Endothelial cell of umbilical vein (primary cell): ENCODE measurements around the gene DGKI.

Experiments
- EZH2 ChIP-seq: IDR thresholded peaks from 2 replicates; pipeline ENCODE4 v1.6.1; 2012; ENCODE audit warnings: borderline replicate concordance, low read depth, mild to moderate bottlenecking, moderate library complexity, low read length, inconsistent platforms; ENCODE audit not compliant: severe bottlenecking
- POLR2A ChIP-seq: IDR thresholded peaks from 2 replicates; pipeline ENCODE4 v1.6.1; 2012; ENCODE audit warnings: low read depth, mild to moderate bottlenecking, control low read depth, low read length
- TF ChIP-seq, protein P1 (sequence below): IDR thresholded peaks from 2 replicates; pipeline ENCODE4 v1.6.1; 2011; ENCODE audit not compliant: insufficient read depth, insufficient read length
- TF ChIP-seq, protein P2 (sequence below), 2 donors: IDR thresholded peaks; 1 replicate in 1 of 2; 2 replicates in 1 of 2; pipeline ENCODE4 v1.5.1; 2011; ENCODE audit warnings: low read length in 2 of 2, mild to moderate bottlenecking in 2 of 2, moderate library complexity in 2 of 2, control low read depth in 1 of 2, inconsistent platforms in 1 of 2, low read depth in 1 of 2; ENCODE audit not compliant: insufficient read depth in 1 of 2; ENCODE audit errors: extremely low read depth in 1 of 2

DNA sequence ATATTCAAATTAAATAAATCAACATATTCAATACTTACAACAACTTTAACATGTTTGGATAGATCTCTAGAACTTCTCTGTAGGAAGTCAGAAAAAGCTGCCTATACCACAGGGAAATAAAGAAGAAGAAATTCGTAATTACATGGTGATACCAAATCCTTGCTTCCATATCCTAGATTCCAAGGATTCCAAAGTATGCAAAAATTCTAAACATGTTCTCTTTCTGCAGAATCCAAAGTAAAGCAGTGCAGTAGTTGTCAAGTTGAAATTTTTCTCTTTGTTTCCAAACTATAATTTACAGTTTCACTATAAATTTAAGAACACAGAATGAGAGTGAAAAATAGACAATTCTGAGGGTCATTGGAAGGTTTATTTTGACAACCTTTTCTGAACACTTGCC, 269.6 kb downstream of the DGKI start:
- no peak for TF ChIP-seq POLR2A
- TF ChIP-seq, protein P1, sequence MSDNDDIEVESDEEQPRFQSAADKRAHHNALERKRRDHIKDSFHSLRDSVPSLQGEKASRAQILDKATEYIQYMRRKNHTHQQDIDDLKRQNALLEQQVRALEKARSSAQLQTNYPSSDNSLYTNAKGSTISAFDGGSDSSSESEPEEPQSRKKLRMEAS: no peak
- TF ChIP-seq, protein P2, sequence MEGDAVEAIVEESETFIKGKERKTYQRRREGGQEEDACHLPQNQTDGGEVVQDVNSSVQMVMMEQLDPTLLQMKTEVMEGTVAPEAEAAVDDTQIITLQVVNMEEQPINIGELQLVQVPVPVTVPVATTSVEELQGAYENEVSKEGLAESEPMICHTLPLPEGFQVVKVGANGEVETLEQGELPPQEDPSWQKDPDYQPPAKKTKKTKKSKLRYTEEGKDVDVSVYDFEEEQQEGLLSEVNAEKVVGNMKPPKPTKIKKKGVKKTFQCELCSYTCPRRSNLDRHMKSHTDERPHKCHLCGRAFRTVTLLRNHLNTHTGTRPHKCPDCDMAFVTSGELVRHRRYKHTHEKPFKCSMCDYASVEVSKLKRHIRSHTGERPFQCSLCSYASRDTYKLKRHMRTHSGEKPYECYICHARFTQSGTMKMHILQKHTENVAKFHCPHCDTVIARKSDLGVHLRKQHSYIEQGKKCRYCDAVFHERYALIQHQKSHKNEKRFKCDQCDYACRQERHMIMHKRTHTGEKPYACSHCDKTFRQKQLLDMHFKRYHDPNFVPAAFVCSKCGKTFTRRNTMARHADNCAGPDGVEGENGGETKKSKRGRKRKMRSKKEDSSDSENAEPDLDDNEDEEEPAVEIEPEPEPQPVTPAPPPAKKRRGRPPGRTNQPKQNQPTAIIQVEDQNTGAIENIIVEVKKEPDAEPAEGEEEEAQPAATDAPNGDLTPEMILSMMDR (IDR thresholded peaks at IDR 0.05; ENCODE audit: extremely low read depth in 1 of 2, insufficient read depth in 1 of 2, low read depth in 1 of 2, low read length in 2 of 2): no peak
- TF ChIP-seq EZH2: no peak
